Pancreas (tissue), 10 donors: Measurements from ENCODE around the gene MYL10. TPM values are rescaled to one million over a fixed set of nuclear protein-coding genes. Genes with fewer than 3 reads are reported as not detected.

Experiments
- ATAC-seq, 4 donors: fragments of 200-7000 bp; cut with Tn5 transposase; one replicate each; pipeline versions ENCODE4 v1.8.0 to v1.9.1; 2020; ENCODE audit warnings: mild to moderate bottlenecking in 4 of 4, moderate library complexity in 4 of 4
- DNase-seq, 6 donors: peaks; one replicate each; pipeline ENCODE4 v3.0.0-alpha.2; 2020
- FAIRE-seq: peaks from 2 replicates; lab custom pipeline; 2012; peaks lifted over from hg19 to GRCh38; lab: Jason Lieb, UNC
- H3K27ac ChIP-seq, 4 donors: fragments of 200-600 bp; sonication (generic); 1 replicate in 3 of 4; 2 replicates in 1 of 4; pipeline versions ENCODE4 v1.5.0 to v1.8.0; 2020
- H3K27me3 ChIP-seq, 4 donors: fragments of 200-600 bp; one replicate each; pipeline ENCODE4 v1.8.0; 2021
- H3K36me3 ChIP-seq, 3 donors: fragments of 200-600 bp; sonication (generic) in 1 of 3; one replicate each; pipeline versions ENCODE4 v1.5.0 to v1.8.0; 2020 to 2021
- H3K4me1 ChIP-seq, 3 donors: fragments of 200-600 bp; one replicate each; pipeline ENCODE4 v1.8.0; 2021
- H3K4me3 ChIP-seq, 4 donors: fragments of 200-600 bp; sonication (generic) in 2 of 4; one replicate each; pipeline versions ENCODE4 v1.5.0 to v1.8.0; 2020 to 2021
- H3K9me3 ChIP-seq, 4 donors: fragments of 200-600 bp; one replicate each; pipeline ENCODE4 v1.8.0; 2021
- WGBS, 2 donors: extraction: QIAGEN DNeasy Blood & Tissue Kit; methylation state at CpG; one replicate each; pipeline ENCODE4 v1.1.7; 2013; 5-methylcytosine and 5-hydroxymethylcytosine counted together
- intact Hi-C, 3 donors: fragments of 100-400 bp; cut with DNase I; formaldehyde crosslinking; loops; one replicate each; pipeline versions ENCODE4 v1.11.1 to v1.14.2; 2022
- polyA plus RNA-seq, 2 donors: library from polyadenylated mRNA; stranded (reverse); fragments of 200-250 nt; gene quantifications; one replicate each; pipeline ENCODE4 v1.2.3, GENCODE V29; 2013
- total RNA-seq, 6 donors: library from RNA; stranded (reverse); fragmentation: NEBNext Ultra II Directional in 4 of 6; extraction: Animal tissue kit (Norgen Biotek cat#: 25700) in 4 of 6; gene quantifications; one replicate each; pipeline versions ENCODE4 v1.2.1 to v1.2.4, GENCODE V29; 2021 to 2023
- TF ChIP-seq, protein P1 (sequence below), 4 donors: fragments of 200-600 bp; sonication (generic) in 3 of 4; IDR thresholded peaks; one replicate each; pipeline versions ENCODE4 v1.5.0 to v1.8.0; 2021; ENCODE audit warnings: antibody characterized with exemption in 4 of 4
- donor health status: healthy with polysubstance abuse.
- donor health status: DM: no; HTN: no; CAD: no; lungs with moderate emphysema.
- donor health status: DM: no; HTN: no; CAD: no.
- donor health status: control.
- donor health status: control.
- donor health status: Bipolar disorder and iron deficiency.
- donor health status: DM: yes; HTN: yes; CAD: no.
- donor health status: DM: no; HTN: no; CAD: no.
- donor health status: DM: no; HTN: no; CAD: no.
- donor health status: DM: yes; HTN: yes; CAD: no.

Gene MYL10
- total and polyA plus RNA-seq, 8 donors = not detected

DNA sequence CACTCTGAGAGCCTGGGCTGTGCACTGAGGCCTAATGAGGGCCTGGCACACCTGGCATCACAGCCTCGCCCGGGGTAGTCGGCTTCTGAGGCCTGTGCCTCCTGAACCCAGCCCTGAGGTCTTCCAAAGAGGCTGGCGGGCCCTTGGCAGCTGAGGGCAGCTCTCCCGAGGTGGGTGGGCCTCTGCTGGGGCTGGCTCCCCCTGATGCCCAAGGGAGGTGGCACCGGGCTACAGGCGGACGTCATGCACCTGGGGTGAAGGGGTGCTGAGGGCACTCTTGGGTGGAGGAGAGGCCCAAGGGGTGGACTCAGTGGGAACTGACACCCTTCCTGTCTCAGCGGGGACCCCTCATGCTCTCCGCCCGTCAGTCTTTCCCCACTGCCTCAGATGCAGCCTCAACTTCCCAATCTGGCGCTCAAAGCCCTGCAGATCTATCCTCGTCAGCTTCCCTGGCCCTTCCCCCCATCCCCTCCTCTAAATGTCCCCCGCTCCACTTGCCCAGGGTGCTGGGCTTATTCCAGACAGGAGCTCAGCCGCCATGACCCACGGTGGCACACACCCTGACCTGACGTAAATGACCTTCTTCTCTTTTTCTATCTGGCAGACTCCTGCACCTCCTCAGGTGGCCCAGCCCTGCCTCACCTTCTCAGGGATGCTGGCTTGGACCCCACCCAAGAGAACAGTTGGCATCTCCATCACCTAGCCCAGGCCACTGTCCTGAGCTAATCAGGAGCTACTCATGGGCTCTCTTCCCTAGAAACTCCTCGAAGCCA is 38.2 kb downstream of the MYL10 start:
- 81 to 91% methylated on average over 18 of the region's 18 CpGs for WGBS, 2 donors
- Histone ChIP-seq H3K27me3 (no peaks in the 10 kb centered on the region), H3K4me1 (no peaks in the 10 kb centered on the region), H3K36me3 (no peaks in the 10 kb centered on the region), H3K4me3 (no peak overlapping the region), H3K9me3 (no peaks in the 10 kb centered on the region), H3K27ac (no peak overlapping the region)
- ATAC-seq (no peak), FAIRE-seq (no peak), DNase-seq (no peak)
- TF ChIP-seq, protein P1, sequence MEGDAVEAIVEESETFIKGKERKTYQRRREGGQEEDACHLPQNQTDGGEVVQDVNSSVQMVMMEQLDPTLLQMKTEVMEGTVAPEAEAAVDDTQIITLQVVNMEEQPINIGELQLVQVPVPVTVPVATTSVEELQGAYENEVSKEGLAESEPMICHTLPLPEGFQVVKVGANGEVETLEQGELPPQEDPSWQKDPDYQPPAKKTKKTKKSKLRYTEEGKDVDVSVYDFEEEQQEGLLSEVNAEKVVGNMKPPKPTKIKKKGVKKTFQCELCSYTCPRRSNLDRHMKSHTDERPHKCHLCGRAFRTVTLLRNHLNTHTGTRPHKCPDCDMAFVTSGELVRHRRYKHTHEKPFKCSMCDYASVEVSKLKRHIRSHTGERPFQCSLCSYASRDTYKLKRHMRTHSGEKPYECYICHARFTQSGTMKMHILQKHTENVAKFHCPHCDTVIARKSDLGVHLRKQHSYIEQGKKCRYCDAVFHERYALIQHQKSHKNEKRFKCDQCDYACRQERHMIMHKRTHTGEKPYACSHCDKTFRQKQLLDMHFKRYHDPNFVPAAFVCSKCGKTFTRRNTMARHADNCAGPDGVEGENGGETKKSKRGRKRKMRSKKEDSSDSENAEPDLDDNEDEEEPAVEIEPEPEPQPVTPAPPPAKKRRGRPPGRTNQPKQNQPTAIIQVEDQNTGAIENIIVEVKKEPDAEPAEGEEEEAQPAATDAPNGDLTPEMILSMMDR (IDR thresholded peaks at IDR 0.05) = no peak
- intact Hi-C loops = no loop called here

DNA sequence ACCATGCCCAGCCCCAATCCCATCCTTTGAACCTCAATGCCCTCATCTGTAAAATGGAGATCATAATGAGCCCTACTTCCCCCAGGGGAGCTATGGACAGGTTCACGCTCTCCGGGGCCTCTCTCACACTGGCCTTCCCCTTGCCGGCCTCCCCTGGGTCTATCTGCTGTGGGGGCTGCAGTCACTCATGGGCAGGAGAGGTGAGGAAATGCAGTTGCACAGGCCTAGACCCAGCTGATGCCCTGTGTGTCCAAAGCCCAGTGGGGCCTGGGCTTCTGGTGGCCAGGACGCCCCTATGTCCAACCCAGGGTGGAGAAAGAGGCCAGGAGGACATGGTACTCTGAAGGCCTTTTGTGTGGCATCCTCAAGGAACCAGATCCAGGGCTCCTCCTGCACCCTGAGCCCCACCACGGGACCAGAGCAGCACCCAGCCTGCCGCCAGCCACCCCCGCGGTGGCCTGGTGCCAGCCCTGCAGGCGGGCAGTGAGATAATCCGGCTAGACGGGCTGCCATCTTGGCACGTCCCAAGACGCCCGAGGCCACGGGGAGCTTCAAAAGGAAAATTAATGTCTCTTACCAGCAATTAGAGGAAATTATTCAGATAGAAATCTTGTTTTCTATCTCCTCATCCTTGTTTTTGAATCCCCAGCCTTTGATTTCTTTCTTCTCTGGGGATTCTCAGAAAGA is 39.0 kb downstream of the MYL10 start:
- FAIRE-seq (no peak), DNase-seq (no peak), ATAC-seq (no peak)
- TF ChIP-seq, protein P1 (IDR thresholded peaks at IDR 0.05) = no peak
- H3K27me3 ChIP-seq = no peaks in the 10 kb centered on the region
- H3K4me1 ChIP-seq = no peaks in the 10 kb centered on the region
- 79 to 81% methylated on average over 15 of the region's 15 CpGs for WGBS, 2 donors
- no peaks in the 10 kb centered on the region for H3K9me3 ChIP-seq
- intact Hi-C loops = no loop called here
- H3K27ac ChIP-seq = no peak overlapping the region
- no peak overlapping the region for H3K4me3 ChIP-seq
- no peaks in the 10 kb centered on the region for H3K36me3 ChIP-seq

DNA sequence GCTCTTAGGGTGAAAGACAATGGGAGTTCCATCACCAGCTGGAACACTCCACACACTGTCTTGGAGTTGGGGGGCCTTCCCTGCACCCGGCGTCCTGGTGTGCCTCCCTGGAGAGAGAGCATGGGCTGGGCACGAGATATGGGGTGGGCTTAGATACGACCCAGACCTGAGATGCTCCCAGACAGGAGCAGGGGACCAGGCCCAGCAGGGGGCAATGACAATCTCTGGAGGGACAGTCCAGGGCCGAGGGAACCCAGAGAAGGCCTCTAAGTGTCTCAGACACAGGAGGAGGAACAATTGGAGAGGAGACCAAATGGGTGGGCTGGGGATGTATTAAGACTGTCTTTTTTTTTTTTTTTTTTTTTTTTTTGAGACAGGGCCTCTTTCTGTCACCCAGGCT is 40.0 kb downstream of the MYL10 start:
- no peaks in the 10 kb centered on the region for H3K27me3 ChIP-seq
- TF ChIP-seq, protein P1 (IDR thresholded peaks at IDR 0.05) = no peak
- H3K36me3 ChIP-seq = no peaks in the 10 kb centered on the region
- no peak overlapping the region for H3K4me3 ChIP-seq
- DNase-seq (no peak), ATAC-seq (no peak), FAIRE-seq (no peak)
- intact Hi-C loops = no loop called here
- no peak overlapping the region for H3K27ac ChIP-seq
- H3K9me3 ChIP-seq = no peaks in the 10 kb centered on the region
- H3K4me1 ChIP-seq = no peaks in the 10 kb centered on the region
- 68 to 74% methylated on average over 5 of the region's 5 CpGs for WGBS, 2 donors

DNA sequence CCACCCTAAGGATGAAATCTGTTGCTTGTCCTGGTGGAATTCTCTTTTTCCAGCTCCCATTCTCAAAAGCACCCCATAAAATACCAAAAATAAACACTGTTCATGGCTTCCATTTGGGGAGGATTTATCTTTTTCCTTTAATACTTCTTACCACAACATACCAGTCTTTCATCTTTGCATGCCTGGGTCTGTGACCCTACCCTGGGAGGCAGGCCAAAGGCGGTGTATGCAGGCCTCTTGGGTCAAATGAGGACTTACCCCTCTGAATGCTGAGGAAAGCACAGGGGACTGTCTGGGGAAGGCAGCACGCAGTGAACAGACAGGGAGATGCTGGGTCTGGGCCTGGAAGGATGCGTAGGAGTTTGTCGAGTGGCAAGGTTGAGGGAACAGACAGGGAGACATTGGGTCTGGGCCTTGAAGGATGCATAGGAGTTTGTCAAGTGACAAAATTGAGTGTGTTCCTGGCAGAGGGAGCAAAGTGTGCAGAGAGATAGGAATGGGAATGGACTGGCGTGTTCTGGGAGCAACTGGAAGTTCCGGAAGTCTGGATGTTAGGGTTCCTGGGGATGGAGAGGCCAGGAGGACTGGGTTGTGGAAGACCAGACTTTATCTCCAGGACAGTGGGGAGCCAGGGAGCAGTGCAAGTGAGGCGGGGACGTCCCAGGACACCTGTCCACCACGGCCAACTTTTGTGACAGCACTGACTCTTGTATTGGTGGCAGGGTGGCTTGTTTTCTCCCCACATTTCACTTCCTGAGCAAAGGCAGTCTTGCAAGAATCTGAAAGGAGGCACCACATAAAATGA is 40.8 kb downstream of the MYL10 start:
- DNase-seq (no peak), FAIRE-seq (no peak), ATAC-seq (no peak)
- H3K4me3 ChIP-seq = no peak overlapping the region
- intact Hi-C loops = no loop called here
- H3K27ac ChIP-seq = no peak overlapping the region
- TF ChIP-seq, protein P1 (IDR thresholded peaks at IDR 0.05) = no peak
- no peaks in the 10 kb centered on the region for H3K9me3 ChIP-seq
- WGBS, 2 donors = 80 to 90% methylated on average over 9 of the region's 9 CpGs
- H3K4me1 ChIP-seq = no peaks in the 10 kb centered on the region
- H3K27me3 ChIP-seq = no peaks in the 10 kb centered on the region
- no peaks in the 10 kb centered on the region for H3K36me3 ChIP-seq
